SH-SY5Y (cell line): ENCODE measurements around the gene LBHD1.

ENCODE experiments used
- GATA2 ChIP-seq: IDR thresholded peaks from 2 replicates; pipeline ENCODE4 v1.6.1; 2011; ENCODE audit warnings: mild to moderate bottlenecking, low read depth, low read length
- GATA3 ChIP-seq: IDR thresholded peaks from 2 replicates; pipeline ENCODE4 v1.6.1; 2011; ENCODE audit warnings: low read depth, mild to moderate bottlenecking, low read length, moderate library complexity

- TF ChIP-seq GATA2 (no peak), GATA3 (no peak)
Measured at GRCh38 chr11:62646825-62647608, 25.1 kb downstream of the LBHD1 start.
